Mesenchymal stem cell (in vitro differentiated cells and primary cell): ENCODE results near the gene COL4A4.

Source experiments
- DNase-seq: peaks from one replicate; pipeline ENCODE4 v3.0.0-alpha.2; 2013
- H2AFZ ChIP-seq: one replicate; pipeline ENCODE4 v1.6.1; 2013; ENCODE audit warnings: low read depth, mild to moderate bottlenecking, control low read depth, inconsistent platforms, low read length, moderate library complexity
- H2AK5ac ChIP-seq: 2 replicates; pipeline ENCODE4 v1.6.1; 2013; ENCODE audit warnings: low read length, moderate library complexity, mild to moderate bottlenecking, inconsistent platforms; ENCODE audit not compliant: severe bottlenecking
- H2BK120ac ChIP-seq: one replicate; pipeline ENCODE4 v1.6.1; 2013; ENCODE audit warnings: low read depth, mild to moderate bottlenecking, inconsistent platforms, low read length, moderate library complexity
- H2BK12ac ChIP-seq, 2 experiments: one replicate each; pipeline ENCODE4 v1.6.1; 2013; ENCODE audit warnings: inconsistent platforms in 2 of 2, low read length in 2 of 2, mild to moderate bottlenecking in 2 of 2, moderate library complexity in 2 of 2, control low read depth in 1 of 2
- H2BK15ac ChIP-seq: one replicate; pipeline ENCODE4 v1.6.1; 2013; ENCODE audit warnings: mild to moderate bottlenecking, low read depth, inconsistent platforms; ENCODE audit not compliant: poor library complexity, severe bottlenecking
- H2BK5ac ChIP-seq: 2 replicates; pipeline ENCODE4 v1.6.1; 2013; ENCODE audit warnings: low read depth, mild to moderate bottlenecking, low read length, control low read depth, inconsistent platforms; ENCODE audit not compliant: poor library complexity, severe bottlenecking
- H3K14ac ChIP-seq, 2 experiments: one replicate each; pipeline ENCODE4 v1.6.1; 2013; ENCODE audit warnings: inconsistent platforms in 2 of 2, low read length in 2 of 2, control low read depth in 1 of 2, mild to moderate bottlenecking in 1 of 2, moderate library complexity in 1 of 2
- H3K18ac ChIP-seq, 2 experiments: one replicate each; pipeline ENCODE4 v1.6.1; 2013; ENCODE audit warnings: inconsistent platforms in 2 of 2, low read length in 2 of 2, control low read depth in 1 of 2, low read depth in 1 of 2, mild to moderate bottlenecking in 1 of 2
- H3K23ac ChIP-seq, 2 experiments: one replicate each; pipeline ENCODE4 v1.6.1; 2013; ENCODE audit warnings: inconsistent platforms in 2 of 2, low read length in 2 of 2, mild to moderate bottlenecking in 2 of 2, moderate library complexity in 2 of 2, control low read depth in 1 of 2
- H3K27ac ChIP-seq: 2 replicates; pipeline ENCODE4 v1.5.1; 2013; ENCODE audit warnings: mild to moderate bottlenecking, moderate library complexity, low read length, control low read depth, inconsistent platforms; ENCODE audit not compliant: poor library complexity, severe bottlenecking
- H3K27me3 ChIP-seq, 2 experiments: 2 replicates each; pipeline versions ENCODE4 v1.6.1 to v1.7.0; 2013; ENCODE audit warnings: low read length in 2 of 2, mild to moderate bottlenecking in 2 of 2, moderate library complexity in 2 of 2, control low read depth in 1 of 2, inconsistent platforms in 1 of 2; ENCODE audit not compliant: control insufficient read depth in 1 of 2, insufficient read depth in 1 of 2
- H3K36me3 ChIP-seq, 2 experiments: 2 replicates each; pipeline versions ENCODE4 v1.6.1 to v1.7.0; 2013; ENCODE audit warnings: low read length in 2 of 2, control low read depth in 1 of 2, inconsistent platforms in 1 of 2, low read depth in 1 of 2, mild to moderate bottlenecking in 1 of 2; ENCODE audit not compliant: insufficient read depth in 2 of 2, control insufficient read depth in 1 of 2
- H3K4ac ChIP-seq, 2 experiments: one replicate each; pipeline ENCODE4 v1.6.1; 2013; ENCODE audit warnings: inconsistent platforms in 2 of 2, low read length in 2 of 2, mild to moderate bottlenecking in 2 of 2, moderate library complexity in 2 of 2, control low read depth in 1 of 2, low read depth in 1 of 2
- H3K4me1 ChIP-seq: 2 replicates; pipeline ENCODE4 v1.6.1; 2013; ENCODE audit warnings: low read depth, low read length, control low read depth; ENCODE audit not compliant: control insufficient read depth, insufficient read depth
- H3K4me2 ChIP-seq: 2 replicates; pipeline ENCODE4 v1.6.1; 2013; ENCODE audit warnings: low read length, mild to moderate bottlenecking, inconsistent platforms; ENCODE audit not compliant: poor library complexity, severe bottlenecking
- H3K4me3 ChIP-seq, 2 experiments: 2 replicates each; pipeline versions ENCODE4 v1.5.1 to v1.7.0; 2013; ENCODE audit warnings: low read length in 2 of 2, mild to moderate bottlenecking in 2 of 2, control low read depth in 1 of 2, low read depth in 1 of 2; ENCODE audit not compliant: insufficient read depth in 1 of 2
- H3K79me1 ChIP-seq: replicated peaks from 2 replicates; pipeline ENCODE4 v1.6.1; 2013; ENCODE audit warnings: mild to moderate bottlenecking, control low read depth, low read length, inconsistent platforms; ENCODE audit not compliant: poor library complexity, severe bottlenecking
- H3K9ac ChIP-seq: 2 replicates; pipeline ENCODE4 v1.7.0; 2013; ENCODE audit warnings: mild to moderate bottlenecking, low read length, moderate library complexity
- H3K9me3 ChIP-seq: 2 replicates; pipeline ENCODE4 v1.7.0; 2013; ENCODE audit warnings: mild to moderate bottlenecking, low read length; ENCODE audit not compliant: control insufficient read depth
- H4K8ac ChIP-seq: one replicate; pipeline ENCODE4 v1.6.1; 2013; ENCODE audit warnings: inconsistent platforms, mild to moderate bottlenecking, low read length, moderate library complexity
- H4K91ac ChIP-seq: one replicate; pipeline ENCODE4 v1.6.1; 2013; ENCODE audit warnings: mild to moderate bottlenecking, low read length, inconsistent platforms
- WGBS: methylation state at CpG from one replicate; pipeline ENCODE4 v1.1.7; 2013; ENCODE audit warnings: mixed read lengths; 5-methylcytosine and 5-hydroxymethylcytosine counted together

COL4A4 gene

DNA sequence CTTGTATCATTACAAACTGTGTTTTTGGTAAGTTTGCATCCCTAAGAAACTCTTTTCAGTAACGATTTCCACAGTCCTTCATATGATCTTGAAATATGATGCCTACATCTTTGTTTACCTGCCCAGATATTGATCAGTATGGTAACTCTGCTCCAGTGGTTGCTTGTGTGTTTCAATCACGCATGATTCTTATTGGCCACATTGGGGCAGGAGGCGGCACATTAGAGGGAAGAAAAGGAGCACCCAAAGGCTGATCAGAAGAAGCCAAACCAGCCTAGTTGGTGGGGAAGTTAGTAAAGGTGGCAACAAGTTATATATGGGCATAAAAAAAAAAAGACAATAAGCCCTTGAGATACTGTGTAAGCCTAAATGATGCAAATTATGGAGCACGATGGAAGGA lies 169.2 kb downstream of the COL4A4 start:
- Histone ChIP-seq H3K4me3 (no peak overlapping the region), H2BK120ac (no peak overlapping the region), H3K14ac (no peak overlapping the region), H3K9me3 (no peaks in the 10 kb centered on the region), H3K36me3 (peaks cover 2 to 14% of the 10 kb centered on the region in 2 experiments), H4K91ac (no peak overlapping the region), H3K23ac (no peak overlapping the region), H2AFZ (no peak overlapping the region), H3K18ac (no peak overlapping the region), H3K4me2 (no peak overlapping the region), H2BK15ac (no peak overlapping the region), H2BK12ac (no peak overlapping the region), H2BK5ac (no peak overlapping the region), H2AK5ac (no peak overlapping the region), H3K79me1 (no peaks in the 10 kb centered on the region), H3K27ac (no peak overlapping the region), H3K4ac (no peak overlapping the region), H3K27me3 (no peaks in the 10 kb centered on the region), H4K8ac (no peak overlapping the region), H3K9ac (no peak overlapping the region), H3K4me1 (peaks cover 8% of the 10 kb centered on the region)
- no peak for DNase-seq
- 81% methylated on average over 4 of the region's 4 CpGs for WGBS

GRCh38 chr2:226993171-226993570 lies 170.8 kb downstream of the COL4A4 start:
- Histone ChIP-seq H3K4me1 (peaks cover 8% of the 10 kb centered on the region), H2BK5ac (no peak overlapping the region), H2BK15ac (no peak overlapping the region), H3K9ac (no peak overlapping the region), H3K4ac (no peak overlapping the region), H3K27ac (no peak overlapping the region), H3K23ac (no peak overlapping the region), H2AK5ac (no peak overlapping the region), H3K9me3 (no peaks in the 10 kb centered on the region), H3K79me1 (peaks cover 2% of the 10 kb centered on the region), H4K91ac (no peak overlapping the region), H2AFZ (no peak overlapping the region), H3K27me3 (no peaks in the 10 kb centered on the region), H3K4me2 (no peak overlapping the region), H3K4me3 (no peak overlapping the region), H4K8ac (no peak overlapping the region), H3K36me3 (peaks cover 0 to 10% of the 10 kb centered on the region in 2 experiments), H2BK12ac (no peak overlapping the region), H3K18ac (no peak overlapping the region), H3K14ac (no peak overlapping the region), H2BK120ac (no peak overlapping the region)
- DNase-seq, result no peak
- 90% methylated on average over 4 of the region's 4 CpGs for WGBS

GRCh38 chr2:226991663-226992062 lies 172.3 kb downstream of the COL4A4 start:
- Histone ChIP-seq H2BK120ac (no peak overlapping the region), H3K27me3 (no peaks in the 10 kb centered on the region), H2BK5ac (no peak overlapping the region), H2BK15ac (no peak overlapping the region), H3K27ac (no peak overlapping the region), H4K8ac (no peak overlapping the region), H3K4me3 (no peak overlapping the region), H3K4me1 (peaks cover 8% of the 10 kb centered on the region), H3K79me1 (peaks cover 2% of the 10 kb centered on the region), H2AFZ (no peak overlapping the region), H2AK5ac (no peak overlapping the region), H3K4ac (no peak overlapping the region), H3K9ac (no peak overlapping the region), H3K14ac (no peak overlapping the region), H3K23ac (no peak overlapping the region), H2BK12ac (no peak overlapping the region), H3K36me3 (peaks cover 0 to 10% of the 10 kb centered on the region in 2 experiments), H3K18ac (no peak overlapping the region), H3K9me3 (no peaks in the 10 kb centered on the region), H4K91ac (no peak overlapping the region), H3K4me2 (no peak overlapping the region)
- WGBS, result 97% methylated on average over 2 of the region's 2 CpGs
- no peak for DNase-seq

GRCh38 chr2:226985583-226985946 lies 178.4 kb downstream of the COL4A4 start:
- H2BK5ac ChIP-seq, result no peak overlapping the region
- 62% methylated on average over 5 of the region's 5 CpGs for WGBS
- H3K23ac ChIP-seq, result no peak overlapping the region
- no peaks in the 10 kb centered on the region for H3K27me3 ChIP-seq
- no peak overlapping the region for H2AFZ ChIP-seq
- no peak overlapping the region for H2BK120ac ChIP-seq
- DNase-seq, result no peak
- H4K8ac ChIP-seq, result no peak overlapping the region
- H3K27ac ChIP-seq, result no peak overlapping the region
- no peak overlapping the region for H3K4me3 ChIP-seq
- H2BK12ac ChIP-seq, result no peak overlapping the region
- no peaks in the 10 kb centered on the region for H3K36me3 ChIP-seq
- H2AK5ac ChIP-seq, result no peak overlapping the region
- no peak overlapping the region for H3K4me2 ChIP-seq
- H4K91ac ChIP-seq, result no peak overlapping the region
- H3K9ac ChIP-seq, result peak overlapping the region; percentile 48
- H3K14ac ChIP-seq, result no peak overlapping the region
- H2BK15ac ChIP-seq, result no peak overlapping the region
- no peaks in the 10 kb centered on the region for H3K4me1 ChIP-seq
- no peaks in the 10 kb centered on the region for H3K9me3 ChIP-seq
- peak overlapping the region in 1 of 2 experiments; percentile 13 for H3K4ac ChIP-seq
- H3K18ac ChIP-seq, result no peak overlapping the region
- peaks cover 7% of the 10 kb centered on the region for H3K79me1 ChIP-seq
